Right lobe of liver (tissue), 4 donors: ENCODE results near the gene CLTB.

Experiments
- CTCF ChIP-seq, 4 donors: fragments of 200-600 bp in 3 of 4; fragments of 450-650 bp in 1 of 4; IDR thresholded peaks; one replicate each; pipeline versions ENCODE4 v1.5.1 to v1.8.0; 2016 to 2022; ENCODE audit warnings: antibody characterized with exemption in 4 of 4, mild to moderate bottlenecking in 2 of 4
- POLR2A ChIP-seq: fragments of 450-650 bp; IDR thresholded peaks from one replicate; pipeline ENCODE4 v1.6.1; 2017; ENCODE audit warnings: antibody characterized with exemption, mild to moderate bottlenecking
- donor health status: DM: no; HTN: no; CAD: no.
- donor health status: DM: no; HTN: no; CAD: no.
- donor health status: DM: no; HTN: yes; CAD: no.

GRCh38 chr5:176353533-176353932, 62.8 kb downstream of the CLTB start:
- TF ChIP-seq CTCF (IDR thresholded peaks at IDR 0.05), result no peak
- TF ChIP-seq POLR2A, result no peak
